Measurements from ENCODE around the gene USP9X. TPM values are rescaled to one million over a fixed set of nuclear protein-coding genes. Genes with fewer than 3 reads are reported as not detected.

USP9X gene
- total RNA-seq, 4 donors from 2014 or later = 50.4 to 77.6 (median 58.4) TPM

GRCh38 chrX:41257801-41258200, 172.6 kb downstream of the USP9X start:
- TF ChIP-seq POLR2A (IDR thresholded peaks at IDR 0.05) = no peak
- TF ChIP-seq CTCF (IDR thresholded peaks at IDR 0.05) = no peak
- intact Hi-C loops (cut with DNase I; ENCODE audit: low total_unique reads) = no loop called here
- H3K4me3 ChIP-seq (ENCODE audit: low read depth, poor library complexity, severe bottlenecking) = no peak overlapping the region
- WGBS, 2 donors = 63 to 67% methylated on average over 7 of the region's 7 CpGs
- no peak for DNase-seq (ENCODE audit: low spot score in 2 of 2)

- H3K4me3 ChIP-seq (ENCODE audit: low read depth, poor library complexity, severe bottlenecking) = no peak overlapping the region
- intact Hi-C loops (cut with DNase I; ENCODE audit: low total_unique reads) = no loop called here
- 83 to 96% methylated on average over 11 of the region's 11 CpGs for WGBS, 2 donors
- TF ChIP-seq CTCF (IDR thresholded peaks at IDR 0.05) (no peak), POLR2A (IDR thresholded peaks at IDR 0.05) (no peak)
- no peak for DNase-seq (ENCODE audit: low spot score in 2 of 2)
Observed at GRCh38 chrX:41258226-41258625, 173.0 kb downstream of the USP9X start.

GRCh38 chrX:41258871-41259270, 173.6 kb downstream of the USP9X start:
- 91 to 93% methylated on average over 14 of the region's 14 CpGs for WGBS, 2 donors
- H3K4me3 ChIP-seq (ENCODE audit: low read depth, poor library complexity, severe bottlenecking) = no peak overlapping the region
- TF ChIP-seq POLR2A (IDR thresholded peaks at IDR 0.05) (no peak), CTCF (IDR thresholded peaks at IDR 0.05) (no peak)
- DNase-seq (ENCODE audit: low spot score in 2 of 2) = no peak
- intact Hi-C loops (cut with DNase I; ENCODE audit: low total_unique reads) = no loop called here

- no peak for DNase-seq (ENCODE audit: low spot score in 2 of 2)
- TF ChIP-seq CTCF (IDR thresholded peaks at IDR 0.05) = no peak
- TF ChIP-seq POLR2A (IDR thresholded peaks at IDR 0.05) = no peak
- 66 to 77% methylated on average over 6 to 13 of the region's 13 CpGs for WGBS, 2 donors
- H3K4me3 ChIP-seq (ENCODE audit: low read depth, poor library complexity, severe bottlenecking) = no peak overlapping the region
- intact Hi-C loops (cut with DNase I; ENCODE audit: low total_unique reads) = no loop called here
Observed at GRCh38 chrX:41259516-41259915, 174.3 kb downstream of the USP9X start.

- H3K4me3 ChIP-seq (ENCODE audit: low read depth, poor library complexity, severe bottlenecking) = no peak overlapping the region
- TF ChIP-seq CTCF (IDR thresholded peaks at IDR 0.05) (no peak), POLR2A (IDR thresholded peaks at IDR 0.05) (no peak)
- WGBS, 2 donors = 53 to 60% methylated on average over 8 of the region's 8 CpGs
- peak in 1 of 2 donors; percentile 14 for DNase-seq (ENCODE audit: low spot score in 2 of 2)
- intact Hi-C loops (cut with DNase I; ENCODE audit: low total_unique reads) = no loop called here
Observed at GRCh38 chrX:41265615-41266014, 180.4 kb downstream of the USP9X start.

- no peak for TF ChIP-seq POLR2A (IDR thresholded peaks at IDR 0.05)
- no peak for TF ChIP-seq CTCF (IDR thresholded peaks at IDR 0.05)
- DNase-seq (ENCODE audit: low spot score in 2 of 2) = no peak
- intact Hi-C loops (cut with DNase I; ENCODE audit: low total_unique reads) = no loop called here
- no peak overlapping the region for H3K4me3 ChIP-seq (ENCODE audit: low read depth, poor library complexity, severe bottlenecking)
- 49 to 65% methylated on average over 2 of the region's 2 CpGs for WGBS, 2 donors
Observed at GRCh38 chrX:41273638-41274037, 188.4 kb downstream of the USP9X start.

All from lower leg skin (tissue), 4 donors.